Neural progenitor cell (in vitro differentiated cells): Measurements from ENCODE around the gene PLCB1.

Source experiments
- CTCF ChIP-seq: fragments of 200-600 bp; sonication (generic); IDR thresholded peaks from 2 replicates; pipeline ENCODE4 v1.5.1; 2017; ENCODE audit warnings: antibody characterized with exemption, mild to moderate bottlenecking
- EZH2 ChIP-seq: fragments of 200-600 bp; sonication (generic); IDR thresholded peaks from 2 replicates; pipeline ENCODE4 v1.6.1; 2017; ENCODE audit warnings: antibody characterized with exemption, mild to moderate bottlenecking, moderate library complexity

GRCh38 chr20:8766868-8767390 is 634.9 kb downstream of the PLCB1 start:
- TF ChIP-seq CTCF, result no peak
- TF ChIP-seq EZH2, result no peak
